Esophagus squamous epithelium (tissue), 4 donors: ENCODE measurements around the gene CCL4L2.

Experiments
- POLR2A ChIP-seq, 4 donors: fragments of 450-650 bp; IDR thresholded peaks; one replicate each; pipeline ENCODE4 v1.6.1; 2017; ENCODE audit warnings: antibody characterized with exemption in 4 of 4, mild to moderate bottlenecking in 4 of 4, moderate library complexity in 3 of 4
- TF ChIP-seq, protein P1 (sequence below), 6 experiments: fragments of 450-650 bp in 4 of 6; fragments of 200-600 bp in 2 of 6; sonication (generic) in 2 of 6; IDR thresholded peaks; one replicate each; pipeline ENCODE4 v1.5.1; 2016 to 2019; ENCODE audit warnings: antibody characterized with exemption in 6 of 6, mild to moderate bottlenecking in 4 of 6, moderate library complexity in 4 of 6

DNA sequence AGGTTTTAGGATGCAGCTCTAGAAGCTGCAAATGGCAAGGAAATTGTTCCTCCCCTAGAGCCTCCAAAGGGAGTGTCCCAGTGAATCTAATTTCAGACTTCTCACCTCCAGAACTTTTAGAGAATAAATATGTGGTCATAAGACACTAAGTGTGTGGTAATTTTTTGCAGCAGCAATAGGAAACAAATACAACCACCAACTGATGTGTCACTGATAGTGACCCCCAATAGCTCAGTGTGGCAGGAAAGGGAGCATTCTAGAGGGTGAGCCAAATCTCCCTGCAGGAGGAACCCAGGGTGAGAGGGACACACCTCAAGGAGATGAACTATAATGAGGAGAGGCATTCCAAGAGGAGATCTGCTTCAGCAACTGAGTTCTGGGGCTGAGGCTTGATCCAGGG lies 4.1 kb downstream of the CCL4L2 start:
- TF ChIP-seq, protein P1, sequence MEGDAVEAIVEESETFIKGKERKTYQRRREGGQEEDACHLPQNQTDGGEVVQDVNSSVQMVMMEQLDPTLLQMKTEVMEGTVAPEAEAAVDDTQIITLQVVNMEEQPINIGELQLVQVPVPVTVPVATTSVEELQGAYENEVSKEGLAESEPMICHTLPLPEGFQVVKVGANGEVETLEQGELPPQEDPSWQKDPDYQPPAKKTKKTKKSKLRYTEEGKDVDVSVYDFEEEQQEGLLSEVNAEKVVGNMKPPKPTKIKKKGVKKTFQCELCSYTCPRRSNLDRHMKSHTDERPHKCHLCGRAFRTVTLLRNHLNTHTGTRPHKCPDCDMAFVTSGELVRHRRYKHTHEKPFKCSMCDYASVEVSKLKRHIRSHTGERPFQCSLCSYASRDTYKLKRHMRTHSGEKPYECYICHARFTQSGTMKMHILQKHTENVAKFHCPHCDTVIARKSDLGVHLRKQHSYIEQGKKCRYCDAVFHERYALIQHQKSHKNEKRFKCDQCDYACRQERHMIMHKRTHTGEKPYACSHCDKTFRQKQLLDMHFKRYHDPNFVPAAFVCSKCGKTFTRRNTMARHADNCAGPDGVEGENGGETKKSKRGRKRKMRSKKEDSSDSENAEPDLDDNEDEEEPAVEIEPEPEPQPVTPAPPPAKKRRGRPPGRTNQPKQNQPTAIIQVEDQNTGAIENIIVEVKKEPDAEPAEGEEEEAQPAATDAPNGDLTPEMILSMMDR (IDR thresholded peaks at IDR 0.05): no peak
- TF ChIP-seq POLR2A (IDR thresholded peaks at IDR 0.05): no peak
